K562 (cell line): ENCODE results near the gene KCNH8. TPM values are rescaled to one million over a fixed set of nuclear protein-coding genes. Genes with fewer than 3 reads are reported as not detected.

Source experiments
- ATAC-seq: fragments of 200-7000 bp; cut with Tn5 transposase; 3 replicates; pipeline ENCODE4 v1.9.1; 2020; ENCODE audit warnings: moderate library complexity
- BruUV-seq: library from RNA; stranded (reverse); fragments of 400-500 nt; replicated peaks from 2 replicates; lab custom pipeline; 2021; lab: Mats Ljungman, UMichigan
- CTCF ChIA-PET: fragments of 300-600 bp; formaldehyde crosslinking; extraction: SDS; loops from one replicate; lab custom pipeline; 2021; ENCODE audit warnings: low intra/inter-chr PET ratio; lab: Yijun Ruan, JAX
- POLR2A ChIA-PET: fragments of 300-600, 350-650 bp; sonication (Branson Sonifier 250); formaldehyde crosslinking; extraction: SDS; loops from one replicate; lab custom pipeline; 2021; ENCODE audit warnings: antibody characterized with exemption, inconsistent platforms; lab: Yijun Ruan, JAX
- DNase-seq, 4 experiments: peaks; one replicate each; pipeline versions ENCODE4 v3.0.0 to v3.0.0-alpha.2; 2011 to 2018; ENCODE audit warnings: low spot score in 3 of 4, mixed read lengths in 3 of 4; ENCODE audit errors: extremely low read depth in 1 of 4
- FAIRE-seq: peaks from 2 replicates; lab custom pipeline; 2011; peaks lifted over from hg19 to GRCh38; lab: Jason Lieb, UNC
- H2AFZ ChIP-seq: 2 replicates; pipeline ENCODE4 v1.6.0; 2011; ENCODE audit warnings: low read depth, low read length, control low read depth, inconsistent platforms
- H3K27ac ChIP-seq: fragments of 200-600 bp; 3 replicates; pipeline ENCODE4 v1.8.0; 2011; ENCODE audit warnings: low read depth, mild to moderate bottlenecking, control low read depth, inconsistent platforms, low read length, moderate library complexity, mixed read lengths; ENCODE audit errors: extremely low read depth
- H3K27me3 ChIP-seq, 2 experiments: fragments of 300-600 bp in 1 of 2; 2 replicates in 1 of 2; 3 replicates in 1 of 2; pipeline versions ENCODE4 v1.6.0 to v1.8.0; 2011; ENCODE audit warnings: inconsistent platforms in 2 of 2, low read length in 2 of 2, mild to moderate bottlenecking in 1 of 2, mixed read lengths in 1 of 2, moderate library complexity in 1 of 2; ENCODE audit not compliant: control insufficient read depth in 2 of 2, insufficient read depth in 2 of 2
- H3K36me3 ChIP-seq: fragments of 300-600 bp; 3 replicates; pipeline ENCODE4 v1.8.0; 2011; ENCODE audit warnings: mild to moderate bottlenecking, low read length, inconsistent platforms; ENCODE audit not compliant: control insufficient read depth, insufficient read depth
- H3K4me1 ChIP-seq, 2 experiments: fragments of 200-600 bp in 1 of 2; replicated peaks in 1 of 2; 2 replicates in 1 of 2; 3 replicates in 1 of 2; pipeline versions ENCODE4 v1.5.1 to v1.8.0; 2011; ENCODE audit warnings: inconsistent platforms in 2 of 2, low read length in 2 of 2, mild to moderate bottlenecking in 1 of 2, mixed read lengths in 1 of 2, moderate library complexity in 1 of 2; ENCODE audit not compliant: control insufficient read depth in 2 of 2, insufficient read depth in 2 of 2
- H3K4me2 ChIP-seq: 2 replicates; pipeline ENCODE4 v1.6.1; 2011; ENCODE audit warnings: low read length, control low read depth, inconsistent platforms, mixed read lengths; ENCODE audit not compliant: insufficient read depth
- H3K4me3 ChIP-seq: fragments of 200-600 bp; sonication (generic), shearing (Covaris generic); 2 replicates; pipeline ENCODE4 v1.5.1; 2016; ENCODE audit warnings: control low read depth, inconsistent platforms
- H3K79me2 ChIP-seq: fragments of 200-600 bp; 3 replicates; pipeline ENCODE4 v1.8.0; 2011; ENCODE audit warnings: low read length, inconsistent platforms; ENCODE audit not compliant: control insufficient read depth, insufficient read depth
- H3K9ac ChIP-seq, 2 experiments: 2 replicates each; pipeline versions ENCODE4 v1.6.0 to v1.6.1; 2011; ENCODE audit warnings: low read depth in 2 of 2, low read length in 2 of 2, control low read depth in 1 of 2, inconsistent platforms in 1 of 2, mild to moderate bottlenecking in 1 of 2, mixed read lengths in 1 of 2; ENCODE audit not compliant: insufficient read depth in 1 of 2
- H3K9me1 ChIP-seq: one replicate; pipeline ENCODE4 v1.6.0; 2011; ENCODE audit warnings: inconsistent platforms, mild to moderate bottlenecking, low read length, moderate library complexity; ENCODE audit not compliant: control insufficient read depth, insufficient read depth
- H3K9me3 ChIP-seq: replicated peaks from 2 replicates; pipeline ENCODE4 v1.5.1; 2011; ENCODE audit warnings: low read depth, low read length, inconsistent platforms; ENCODE audit not compliant: control insufficient read depth, insufficient read depth
- H4K20me1 ChIP-seq: replicated peaks from 2 replicates; pipeline ENCODE4 v1.6.1; 2011; ENCODE audit warnings: low read length, inconsistent platforms, mixed read lengths; ENCODE audit not compliant: control insufficient read depth, insufficient read depth
- AFF4 ChIP-seq: sonication (generic); formaldehyde crosslinking; IDR thresholded peaks from 2 replicates; pipeline ENCODE4 v1.8.0; 2023; ENCODE audit warnings: mild to moderate bottlenecking, missing genetic modification reagents
- ETS1 ChIP-seq: conservative IDR thresholded peaks from 2 replicates; pipeline ENCODE4 v1.6.1; 2011; ENCODE audit warnings: low read depth, mild to moderate bottlenecking, low read length; ENCODE audit not compliant: control insufficient read depth
- ETV6 ChIP-seq, 3 experiments: fragments of 150-350 bp in 1 of 3; sonication (generic) in 1 of 3; formaldehyde crosslinking in 1 of 3; IDR thresholded peaks; 2 replicates each; pipeline versions ENCODE4 v1.6.1 to v1.8.0; 2014 to 2022; ENCODE audit warnings: borderline replicate concordance in 2 of 3, low read depth in 2 of 3, antibody characterized with exemption in 1 of 3, low read length in 1 of 3, mild to moderate bottlenecking in 1 of 3, missing genetic modification reagents in 1 of 3
- HOXB6 ChIP-seq: fragments of 250-450 bp; sonication (Bioruptor Pico); IDR thresholded peaks from 2 replicates; pipeline ENCODE4 v1.5.1; 2022; ENCODE audit warnings: mild to moderate bottlenecking, borderline replicate concordance
- NR1H2 ChIP-seq: sonication (generic); formaldehyde crosslinking; IDR thresholded peaks from 2 replicates; pipeline ENCODE4 v1.4.0; 2020; ENCODE audit warnings: mild to moderate bottlenecking, missing genetic modification reagents
- POLR2AphosphoS2 ChIP-seq: IDR thresholded peaks from 2 replicates; pipeline ENCODE4 v1.6.1; 2012; ENCODE audit warnings: low read length, improper control_type of control experiment
- RBFOX2 ChIP-seq: fragments of 200-400 bp; formaldehyde crosslinking; IDR thresholded peaks from 2 replicates; pipeline ENCODE4 v1.6.1; 2017; ENCODE audit warnings: low read depth, mild to moderate bottlenecking, low read length, moderate library complexity
- TAF1 ChIP-seq: IDR thresholded peaks from 2 replicates; pipeline ENCODE4 v1.6.1; 2011; ENCODE audit warnings: mild to moderate bottlenecking, low read length, moderate library complexity; ENCODE audit not compliant: insufficient read depth, control insufficient read depth, severe bottlenecking; ENCODE audit errors: extremely low read depth
- ZBTB2 ChIP-seq: fragments of 450-650 bp; IDR thresholded peaks from 2 replicates; pipeline ENCODE4 v1.6.1; 2016; ENCODE audit warnings: antibody characterized with exemption
- ZC3H4 ChIP-seq: sonication (generic); formaldehyde crosslinking; IDR thresholded peaks from 2 replicates; pipeline ENCODE4 v1.9.0; 2021; ENCODE audit warnings: missing genetic modification reagents, borderline replicate concordance
- ZNF655 ChIP-seq: fragments of 250-450 bp; sonication (Bioruptor Pico); IDR thresholded peaks from 2 replicates; pipeline ENCODE4 v1.5.0; 2021
- WGBS: fragments of 100-300 bp; shearing (Covaris generic); methylation state at CpG from one replicate; pipeline ENCODE4 v1.1.6; 2016; ENCODE audit warnings: low coverage, mixed read lengths; ENCODE audit not compliant: insufficient coverage; ENCODE audit errors: missing lambda C conversion rate; 5-methylcytosine and 5-hydroxymethylcytosine counted together
- in situ Hi-C: fragments of 300-500 bp; cut with MboI; formaldehyde crosslinking; loops from 4 replicates; pipeline ENCODE4 v1.15.0; 2018; ENCODE audit warnings: inconsistent platforms, mixed read lengths
- intact Hi-C: fragments of 100-400 bp; cut with micrococcal nuclease; formaldehyde crosslinking; loops from 2 replicates; pipeline ENCODE4 v1.14.2; 2022
- polyA plus RNA-seq, 8 experiments: library from polyadenylated mRNA; depleted of rRNA in 4 of 8; stranded (reverse) in 5 of 8; unstranded in 3 of 8; fragments of >200 nt; fragmentation: Nextera tagmentation in 2 of 8; fragmentation: Illumina TruSeq in 1 of 8; extraction: Ambion mirVana in 2 of 8; extraction: Trizol in 1 of 8; gene quantifications; 2 replicates each; pipeline versions ENCODE4 v1.2.1 to v1.2.3, GENCODE V29; 2011 to 2014; ENCODE audit warnings: inconsistent platforms in 1 of 8, missing spikeins in 1 of 8
- total RNA-seq, 7 experiments: library from RNA; depleted of rRNA in 6 of 7; stranded (reverse); fragments of >200 nt in 6 of 7; fragmentation: Illumina TruSeq in 2 of 7; extraction: Trizol in 2 of 7; gene quantifications; 2 replicates each; pipeline versions ENCODE4 v1.2.1 to v1.2.3, GENCODE V29; 2011 to 2021; ENCODE audit warnings: low replicate concordance in 1 of 7

Gene KCNH8
- total and polyA plus RNA-seq, 9 of the 15 experiments (the other 6 are each of a cell fraction or from before 2014, with no cell fraction given): 0.02 to 0.08 (median 0.04) TPM; not detected in 6

- FAIRE-seq (no peak), ATAC-seq (no peak), DNase-seq (no peak)
- ChIA-PET POLR2A (no interaction called here), CTCF (no interaction called here)
- Histone ChIP-seq H3K79me2 (no peaks in the 10 kb centered on the region), H3K4me1 (no peaks in the 10 kb centered on the region), H3K27ac (no peak overlapping the region), H3K9me1 (no peaks in the 10 kb centered on the region), H3K27me3 (no peaks in the 10 kb centered on the region), H4K20me1 (no peaks in the 10 kb centered on the region), H3K4me3 (no peak overlapping the region), H3K9ac (no peak overlapping the region), H3K9me3 (no peaks in the 10 kb centered on the region; the same call in 1 of the 2 replicates), H2AFZ (no peak overlapping the region), H3K36me3 (no peaks in the 10 kb centered on the region), H3K4me2 (no peak overlapping the region)
- in situ Hi-C loops (no loop called here), intact Hi-C loops (no loop called here)
- BruUV-seq: no TSS peak
- 0% methylated on average over 1 of the region's 1 CpG for WGBS
- no peak for TF ChIP-seq NR1H2 (CRISPR knock-in tag)
- TF ChIP-seq ZBTB2: no peak
- TF ChIP-seq ETS1: no peak
- TF ChIP-seq POLR2AphosphoS2: no peak
- no peak for TF ChIP-seq TAF1
- no peak for TF ChIP-seq HOXB6 (CRISPR knock-in tag)
- no peak for TF ChIP-seq ETV6 (IDR thresholded peaks at IDR 0.05; ENCODE audit: borderline replicate concordance in 1 of 2, low read depth in 2 of 2, low read length in 1 of 2)
- TF ChIP-seq ETV6 (CRISPR knock-in tag; IDR thresholded peaks at IDR 0.05; ENCODE audit: borderline replicate concordance): no peak
- no peak for TF ChIP-seq RBFOX2
- TF ChIP-seq ZNF655: no peak
- no peak for TF ChIP-seq AFF4 (CRISPR knock-in tag)
- TF ChIP-seq ZC3H4 (CRISPR knock-in tag): no peak
These were observed 279.3 kb downstream of the KCNH8 start for GRCh38 chr3:19427422-19428149.
